ENCODE results near the gene STMND1.
"Not testable (repeated sequence)": the region's sequence is repeated elsewhere in the genome, so short reads cannot be mapped to it uniquely, and the experiment has no call there.

Gene STMND1

DNA sequence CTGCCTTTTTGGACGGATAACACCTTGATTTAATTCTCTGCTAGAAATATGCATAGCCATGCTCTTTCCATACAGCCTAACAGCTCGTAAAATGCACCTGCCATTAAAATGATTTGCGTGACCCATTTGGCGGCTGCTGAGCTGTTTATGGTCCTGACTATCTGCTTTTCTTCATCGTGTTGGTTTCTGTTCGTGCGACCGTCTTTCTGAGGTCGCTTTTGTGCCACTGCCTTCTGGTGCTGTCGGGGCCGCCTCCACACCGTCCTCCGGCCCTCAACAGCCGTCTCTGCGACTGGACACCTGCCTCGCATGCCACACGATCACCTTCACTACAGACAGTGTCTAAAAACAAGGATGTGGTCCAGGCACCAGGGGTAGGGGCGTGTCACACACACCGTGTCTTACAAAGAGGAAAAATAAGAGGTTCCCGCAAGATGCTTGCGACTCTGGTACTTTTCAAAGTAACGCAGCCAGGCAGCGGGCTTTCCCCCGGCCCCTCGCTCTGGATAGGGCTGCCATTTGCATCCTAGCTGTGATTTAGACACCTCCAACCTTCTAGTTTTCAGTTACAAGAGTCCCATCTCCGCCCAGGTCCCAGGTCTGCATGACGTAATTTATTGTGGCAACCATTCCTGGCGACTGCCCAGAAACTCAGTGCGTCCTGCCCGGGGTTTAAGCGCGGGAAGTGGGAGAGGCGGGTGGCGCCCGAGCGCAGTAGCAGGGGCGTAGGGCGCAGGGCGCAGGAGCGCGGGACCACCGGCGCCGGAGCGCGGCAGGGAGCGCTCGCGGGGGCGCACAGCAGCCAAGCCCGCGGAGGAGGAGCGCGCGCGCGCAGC lies at the start of gene STMND1:
Gene STMND1 (plus strand): TSS at position 629 of the 836 bp plus-strand sequence. CDS start 208 bp downstream, outside the sequence.
- no peak for DNase-seq

DNA sequence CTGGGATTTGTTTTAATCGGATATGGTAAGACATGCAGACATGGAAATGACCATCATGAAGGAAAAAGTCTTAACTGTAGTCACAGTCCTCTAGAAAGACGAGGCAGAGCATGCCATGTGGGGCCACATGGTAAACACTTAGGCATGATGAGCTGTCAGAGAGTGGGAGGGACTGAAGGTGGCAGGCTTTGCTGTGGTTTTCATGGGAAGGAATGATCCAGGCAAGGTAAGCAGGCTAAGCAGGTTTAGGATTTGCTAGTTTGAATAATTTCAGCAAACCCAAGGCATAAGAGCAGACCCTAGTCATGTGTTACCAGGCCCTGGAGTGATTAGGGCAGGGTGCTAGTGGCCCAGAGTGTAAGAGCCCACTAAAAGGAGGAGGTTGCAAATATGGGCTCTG lies 47.2 kb upstream of the STMND1 start:
- no peak for DNase-seq

- DNase-seq = no peak
Observed at GRCh38 chr6:17057322-17057721, 44.5 kb upstream of the STMND1 start.

DNA sequence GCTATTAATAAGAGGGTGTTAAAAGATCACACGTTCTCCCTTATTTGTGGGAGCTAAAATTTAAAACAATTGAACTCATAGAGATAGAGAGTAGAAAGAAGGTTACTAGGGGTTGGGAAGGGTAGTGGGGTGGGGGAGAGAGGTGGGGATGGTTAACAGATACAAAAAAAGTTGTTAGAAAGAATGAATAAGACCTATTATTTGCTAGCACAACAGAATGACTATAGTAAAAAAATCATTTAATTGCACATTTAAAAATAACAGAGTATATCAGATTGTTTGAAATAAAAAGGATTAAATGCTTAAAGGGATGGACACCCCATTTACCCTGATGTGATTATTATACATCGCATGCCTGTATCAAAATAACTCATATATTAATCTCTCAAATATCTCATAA lies 43.3 kb upstream of the STMND1 start:
- no peak for DNase-seq

- DNase-seq = no peak
Observed at GRCh38 chr6:17059022-17059421, 42.8 kb upstream of the STMND1 start.

DNA sequence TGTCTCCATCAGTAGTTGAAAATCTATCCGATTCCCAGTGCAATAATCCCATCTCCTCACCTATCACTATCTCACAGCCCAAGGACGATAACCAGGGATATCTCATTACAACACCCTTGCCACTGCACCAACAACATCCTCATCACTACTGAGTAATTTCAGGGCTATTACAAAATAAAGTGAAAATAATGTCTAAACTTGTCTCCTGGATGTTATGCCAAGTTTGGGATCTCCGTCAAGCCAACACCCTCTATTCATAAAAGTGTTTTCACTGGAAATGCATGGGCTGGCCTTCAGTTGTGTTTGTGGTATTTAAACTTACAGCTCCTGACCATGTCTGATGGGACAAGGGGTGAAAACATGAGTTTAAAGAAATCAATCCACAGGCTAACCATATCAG lies 42.0 kb upstream of the STMND1 start:
- DNase-seq = no peak

GRCh38 chr6:17061097-17061496 lies 40.8 kb upstream of the STMND1 start:
- no peak for DNase-seq

DNA sequence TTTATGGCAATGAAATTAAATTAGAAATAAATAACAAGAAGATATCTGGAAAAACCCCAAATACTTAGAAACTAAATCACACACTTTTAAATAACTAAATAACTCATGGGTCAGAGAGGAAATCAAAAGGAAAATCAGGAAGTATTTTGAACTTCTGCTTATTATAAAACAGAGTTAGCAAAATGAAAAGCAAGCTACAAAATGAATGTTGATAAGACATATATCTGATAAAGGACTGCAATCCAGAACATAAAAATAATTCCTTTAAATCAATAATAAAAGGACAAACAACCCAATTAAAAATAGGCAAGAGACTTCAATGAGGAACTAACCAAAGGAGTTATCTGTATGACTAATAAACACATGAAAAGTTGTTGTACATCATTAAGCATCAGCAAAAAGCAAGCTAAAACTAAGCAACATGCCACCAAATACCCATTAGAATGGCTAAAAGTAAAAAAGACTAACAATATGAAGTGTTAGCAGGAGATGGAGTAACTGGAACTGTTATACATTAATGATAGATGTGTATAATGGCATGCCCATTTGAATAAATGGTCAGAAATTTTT lies 38.9 kb upstream of the STMND1 start:
- DNase-seq = no peak

GRCh38 chr6:17064975-17065374 lies 36.9 kb upstream of the STMND1 start:
- DNase-seq = no peak

GRCh38 chr6:17066610-17067009 lies 35.2 kb upstream of the STMND1 start:
- DNase-seq = no peak

DNA sequence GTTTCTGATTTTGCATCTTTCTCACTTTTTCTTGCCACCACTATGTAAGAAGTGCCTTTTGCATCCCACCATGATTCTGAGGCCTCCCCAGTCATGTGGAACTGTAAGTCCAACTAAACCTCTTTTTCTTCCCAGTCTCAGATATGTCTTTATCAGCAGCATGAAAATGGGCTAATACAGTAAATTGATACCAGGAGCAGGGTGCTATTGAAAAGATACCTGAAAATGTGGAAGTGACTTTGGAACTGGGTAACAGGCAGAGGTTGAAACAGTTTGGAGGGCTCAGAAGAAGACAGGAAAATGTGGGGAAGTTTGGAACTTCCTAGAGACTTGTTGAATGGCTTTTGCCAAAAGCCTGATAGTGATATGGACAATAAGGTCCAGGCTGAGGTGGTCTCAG lies 32.9 kb upstream of the STMND1 start:
- DNase-seq = not testable (repeated sequence)

DNA sequence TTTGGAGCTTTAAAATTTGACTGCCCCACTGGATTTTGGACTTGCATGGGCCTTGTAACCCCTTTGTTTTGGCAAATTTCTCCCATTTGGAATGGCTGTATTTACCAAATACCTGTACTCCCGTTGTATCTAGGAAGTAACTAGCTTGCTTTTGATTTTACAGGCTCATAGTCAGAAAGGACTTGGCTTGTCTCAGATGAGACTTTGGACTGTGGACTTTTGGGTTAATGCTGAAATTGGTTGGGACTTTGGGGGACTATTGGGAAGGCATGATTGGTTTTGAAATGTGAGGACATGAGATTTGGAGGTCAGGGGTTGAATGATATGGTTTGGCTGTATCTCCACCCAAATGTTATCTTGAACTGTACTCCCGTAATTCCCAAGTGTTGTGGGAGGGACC lies 31.4 kb upstream of the STMND1 start:
- not testable (repeated sequence) for DNase-seq

- DNase-seq = not testable (repeated sequence)
Observed at GRCh38 chr6:17073596-17073995, 28.3 kb upstream of the STMND1 start.

- no peak for DNase-seq
Observed at GRCh38 chr6:17081273-17081672, 20.6 kb upstream of the STMND1 start.

GRCh38 chr6:17081860-17082508 lies 19.9 kb upstream of the STMND1 start:
- no peak for DNase-seq

- DNase-seq = no peak
Observed at GRCh38 chr6:17083397-17083796, 18.5 kb upstream of the STMND1 start.

- DNase-seq = no peak
Observed at GRCh38 chr6:17086469-17086868, 15.4 kb upstream of the STMND1 start.

GRCh38 chr6:17088091-17088611 lies 13.7 kb upstream of the STMND1 start:
- DNase-seq = no peak

DNA sequence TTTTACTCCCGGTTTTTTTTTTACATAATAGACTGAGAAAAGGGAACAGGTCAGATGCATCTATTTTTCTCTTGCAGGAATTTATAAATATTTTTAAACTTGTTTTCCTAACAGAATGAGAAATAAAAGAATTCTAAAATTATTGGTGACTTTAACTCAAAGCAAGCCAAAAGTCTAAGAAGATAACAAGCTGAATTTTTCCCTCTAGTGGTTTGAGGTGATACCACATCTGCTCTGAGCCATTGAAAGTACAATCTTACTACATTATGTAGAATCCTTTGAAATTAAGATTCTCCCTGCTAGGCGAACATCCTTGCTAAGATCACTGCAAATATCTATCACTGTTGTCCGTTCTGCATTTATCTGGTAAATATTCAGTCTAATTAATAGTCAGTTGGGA lies 10.7 kb upstream of the STMND1 start:
- DNase-seq = no peak

DNA sequence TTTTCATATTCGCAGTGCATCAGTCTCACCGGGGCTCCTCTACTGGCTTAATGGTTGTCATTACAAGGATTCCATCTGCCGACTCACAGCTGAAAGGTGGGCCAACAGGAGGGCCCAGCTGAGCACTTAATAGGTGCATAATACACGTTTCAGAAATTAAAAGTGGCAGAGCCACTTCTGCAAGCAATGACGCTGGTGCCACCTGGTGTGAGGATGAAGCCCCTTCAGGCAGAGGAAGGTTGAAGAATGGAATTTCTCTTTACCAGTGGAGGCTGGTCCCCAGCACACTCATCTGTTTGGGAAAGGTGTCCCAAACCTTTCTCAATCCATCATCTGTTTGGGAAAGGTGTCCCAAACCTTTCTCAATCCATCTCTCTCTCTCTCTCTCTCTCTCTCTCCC lies 8.2 kb upstream of the STMND1 start:
- no peak for DNase-seq

GRCh38 chr6:17096096-17096495 lies 5.8 kb upstream of the STMND1 start:
- DNase-seq = no peak

- DNase-seq = no peak
Observed at GRCh38 chr6:17096652-17097051, 5.2 kb upstream of the STMND1 start.

DNA sequence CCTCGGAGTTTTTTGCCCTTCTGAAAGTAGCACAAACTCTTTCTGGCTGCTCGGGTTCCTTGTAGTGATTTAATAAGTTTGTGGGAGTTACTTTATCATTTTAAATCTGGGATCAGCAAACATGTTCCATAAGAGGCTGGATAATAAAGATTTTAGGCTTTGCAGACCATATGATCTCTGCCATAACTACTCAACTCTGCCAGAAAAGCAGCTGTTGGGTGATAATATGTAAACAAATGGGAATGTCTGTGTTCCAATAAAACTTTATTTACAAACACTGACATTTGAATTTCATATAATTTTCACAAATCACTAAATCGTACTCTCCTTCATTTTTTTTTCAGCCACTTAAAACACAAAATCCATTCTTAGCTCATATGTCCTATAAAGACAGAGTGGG lies 3.9 kb upstream of the STMND1 start:
- no peak for DNase-seq

DNA sequence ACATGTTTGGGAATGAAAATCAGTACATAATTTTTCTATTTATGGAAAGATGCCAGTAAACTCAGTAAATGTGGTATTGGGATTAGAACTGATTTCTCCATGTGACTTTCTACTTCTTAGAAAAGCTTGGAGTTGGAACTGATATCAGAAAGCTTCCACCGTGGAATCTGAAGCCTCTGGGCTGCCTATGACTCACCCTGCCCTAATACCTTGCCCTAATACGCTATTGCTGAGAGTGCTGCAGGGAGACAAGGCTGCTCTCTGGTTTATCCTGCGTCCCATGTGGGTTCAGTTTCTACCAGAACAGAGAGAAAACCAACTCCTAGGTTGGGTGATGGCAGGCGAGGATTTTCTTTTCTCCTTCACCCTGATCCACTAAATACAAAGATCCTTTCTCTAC lies 3.3 kb upstream of the STMND1 start:
- DNase-seq = no peak
